Breast epithelium (tissue), 4 donors: Measurements from ENCODE around the gene UCK1. TPM values are rescaled to one million over a fixed set of nuclear protein-coding genes. Genes with fewer than 3 reads are reported as not detected.
"Not testable (repeated sequence)": the region's sequence is repeated elsewhere in the genome, so short reads cannot be mapped to it uniquely, and the experiment has no call there.

Experiments used
- DNase-seq, 2 donors: peaks; one replicate each; pipeline ENCODE4 v3.0.0-alpha.2; 2019; ENCODE audit warnings: low spot score in 2 of 2
- H3K27ac ChIP-seq, 2 donors: fragments of 200-600 bp; sonication (generic) in 1 of 2; one replicate each; pipeline ENCODE4 v1.5.1; 2016 to 2019; ENCODE audit warnings: mild to moderate bottlenecking in 1 of 2
- H3K27me3 ChIP-seq, 2 donors: fragments of 200-600 bp; sonication (generic) in 1 of 2; one replicate each; pipeline versions ENCODE4 v1.5.1 to v1.6.0; 2017 to 2019; ENCODE audit warnings: control low read depth in 1 of 2, mild to moderate bottlenecking in 1 of 2
- H3K36me3 ChIP-seq: fragments of 200-600 bp; one replicate; pipeline ENCODE4 v1.5.1; 2019
- H3K4me1 ChIP-seq, 2 donors: fragments of 200-600 bp; sonication (generic); one replicate each; pipeline ENCODE4 v1.5.1; 2016 to 2019; ENCODE audit warnings: control low read depth in 1 of 2
- H3K4me3 ChIP-seq, 3 donors: fragments of 200-600 bp; sonication (generic); 1 replicate in 2 of 3; 2 replicates in 1 of 3; pipeline ENCODE4 v1.5.1; 2016 to 2019; ENCODE audit warnings: mild to moderate bottlenecking in 3 of 3, moderate library complexity in 2 of 3
- H3K9me3 ChIP-seq, 2 donors: fragments of 200-600 bp; sonication (generic) in 1 of 2; one replicate each; pipeline ENCODE4 v1.5.1; 2016 to 2019; ENCODE audit warnings: control low read depth in 1 of 2
- POLR2A ChIP-seq: fragments of 450-650 bp; IDR thresholded peaks from one replicate; pipeline ENCODE4 v1.6.1; 2016; ENCODE audit warnings: antibody characterized with exemption, mild to moderate bottlenecking, moderate library complexity
- POLR2AphosphoS5 ChIP-seq, 3 donors: sonication (generic); formaldehyde crosslinking; IDR thresholded peaks; one replicate each; pipeline ENCODE4 v1.6.1; 2017; ENCODE audit warnings: antibody characterized with exemption in 3 of 3
- intact Hi-C: fragments of 100-400 bp; cut with DNase I; formaldehyde crosslinking; loops from one replicate; pipeline ENCODE4 v1.15.1; 2023; ENCODE audit warnings: low total_unique reads
- total RNA-seq, 3 donors: library from RNA; depleted of rRNA; stranded (reverse); fragments of >200 nt; gene quantifications; one replicate each; pipeline ENCODE4 v1.1.0, GENCODE V29; 2016
- TF ChIP-seq, protein P1 (sequence below), 3 donors: fragments of 450-650 bp; IDR thresholded peaks; one replicate each; pipeline ENCODE4 v1.5.1; 2016 to 2017; ENCODE audit warnings: antibody characterized with exemption in 3 of 3, mild to moderate bottlenecking in 3 of 3, moderate library complexity in 3 of 3

The UCK1 gene
- total RNA-seq, 3 donors from 2014 or later, result 33.4 to 61.0 (median 37.7) TPM

DNA sequence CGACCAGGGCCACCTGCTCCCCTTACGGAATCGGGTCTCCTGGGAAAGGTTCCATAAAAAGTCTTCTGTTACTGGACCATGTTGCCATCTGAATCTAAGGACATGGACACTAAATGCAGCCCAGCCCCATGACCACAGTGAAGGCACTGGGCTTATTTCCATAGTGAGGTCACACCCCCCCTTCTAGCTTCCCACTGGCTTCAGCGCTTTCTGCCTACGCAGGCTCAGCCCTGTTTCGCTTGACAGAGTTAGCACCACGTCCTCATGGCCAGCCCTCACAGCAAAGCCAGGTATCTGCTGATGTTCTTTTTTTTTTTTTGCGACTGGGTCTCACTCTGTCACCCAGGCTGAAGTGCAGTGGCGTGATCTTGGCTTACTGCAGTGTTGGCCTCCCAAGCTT lies 14.1 kb downstream of the UCK1 start:
- Histone ChIP-seq H3K27me3 (no peaks in the 10 kb centered on the region), H3K4me1 (no peaks in the 10 kb centered on the region), H3K36me3 (peaks cover 14% of the 10 kb centered on the region), H3K4me3 (no peak overlapping the region), H3K9me3 (no peaks in the 10 kb centered on the region), H3K27ac (no peak overlapping the region)
- no peak for DNase-seq
- TF ChIP-seq POLR2A (no peak), POLR2AphosphoS5 (IDR thresholded peaks at IDR 0.05) (no peak)
- TF ChIP-seq, protein P1, sequence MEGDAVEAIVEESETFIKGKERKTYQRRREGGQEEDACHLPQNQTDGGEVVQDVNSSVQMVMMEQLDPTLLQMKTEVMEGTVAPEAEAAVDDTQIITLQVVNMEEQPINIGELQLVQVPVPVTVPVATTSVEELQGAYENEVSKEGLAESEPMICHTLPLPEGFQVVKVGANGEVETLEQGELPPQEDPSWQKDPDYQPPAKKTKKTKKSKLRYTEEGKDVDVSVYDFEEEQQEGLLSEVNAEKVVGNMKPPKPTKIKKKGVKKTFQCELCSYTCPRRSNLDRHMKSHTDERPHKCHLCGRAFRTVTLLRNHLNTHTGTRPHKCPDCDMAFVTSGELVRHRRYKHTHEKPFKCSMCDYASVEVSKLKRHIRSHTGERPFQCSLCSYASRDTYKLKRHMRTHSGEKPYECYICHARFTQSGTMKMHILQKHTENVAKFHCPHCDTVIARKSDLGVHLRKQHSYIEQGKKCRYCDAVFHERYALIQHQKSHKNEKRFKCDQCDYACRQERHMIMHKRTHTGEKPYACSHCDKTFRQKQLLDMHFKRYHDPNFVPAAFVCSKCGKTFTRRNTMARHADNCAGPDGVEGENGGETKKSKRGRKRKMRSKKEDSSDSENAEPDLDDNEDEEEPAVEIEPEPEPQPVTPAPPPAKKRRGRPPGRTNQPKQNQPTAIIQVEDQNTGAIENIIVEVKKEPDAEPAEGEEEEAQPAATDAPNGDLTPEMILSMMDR (IDR thresholded peaks at IDR 0.05), result no peak
- intact Hi-C loops, result no loop called here

DNA sequence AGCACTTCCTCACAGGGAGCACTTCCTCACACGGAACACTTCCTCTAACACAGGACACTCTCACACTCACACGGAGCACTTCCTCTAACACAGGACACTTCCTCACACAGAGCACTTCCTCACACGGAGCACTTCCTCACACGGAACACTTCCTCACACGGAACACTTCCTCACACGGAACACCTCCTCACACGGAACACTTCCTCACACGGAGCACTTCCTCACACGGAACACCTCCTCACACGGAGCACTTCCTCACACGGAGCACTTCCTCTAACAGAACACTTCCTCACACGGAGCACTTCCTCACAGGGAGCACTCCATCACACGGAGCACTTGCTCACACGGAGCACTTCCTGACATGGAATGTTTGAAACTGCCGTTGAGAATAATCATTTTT lies 15.0 kb downstream of the UCK1 start:
- TF ChIP-seq POLR2AphosphoS5 (IDR thresholded peaks at IDR 0.05), result no peak
- no peak for TF ChIP-seq POLR2A
- TF ChIP-seq, protein P1 (IDR thresholded peaks at IDR 0.05), result no peak
- intact Hi-C loops, result no loop called here
- Histone ChIP-seq H3K36me3 (peaks cover 14% of the 10 kb centered on the region), H3K4me1 (no peaks in the 10 kb centered on the region), H3K9me3 (no peaks in the 10 kb centered on the region), H3K27me3 (no peaks in the 10 kb centered on the region), H3K4me3 (no peak overlapping the region), H3K27ac (no peak overlapping the region)
- no peak for DNase-seq

DNA sequence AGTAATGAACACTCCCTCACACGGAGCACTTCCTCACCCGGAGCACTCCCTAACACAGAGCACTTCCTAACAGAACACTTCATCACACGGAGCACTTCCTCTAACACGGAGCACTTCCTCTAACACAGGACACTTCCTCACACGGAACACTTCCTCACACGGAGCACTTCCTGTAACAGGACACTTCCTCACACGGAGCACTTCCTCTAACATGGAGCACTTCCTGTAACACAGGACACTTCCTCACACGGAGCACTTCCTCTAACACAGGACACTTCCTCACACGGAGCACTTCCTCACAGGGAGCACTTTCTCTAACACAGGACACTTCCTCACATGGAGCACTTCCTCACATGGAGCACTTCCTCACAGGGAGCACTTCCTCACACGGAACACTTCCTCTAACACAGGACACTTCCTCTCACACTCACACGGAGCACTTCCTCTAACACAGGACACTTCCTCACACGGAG lies 15.5 kb downstream of the UCK1 start:
- H3K27ac ChIP-seq, intact Hi-C loops, H3K27me3 ChIP-seq: not testable (repeated sequence)

DNA sequence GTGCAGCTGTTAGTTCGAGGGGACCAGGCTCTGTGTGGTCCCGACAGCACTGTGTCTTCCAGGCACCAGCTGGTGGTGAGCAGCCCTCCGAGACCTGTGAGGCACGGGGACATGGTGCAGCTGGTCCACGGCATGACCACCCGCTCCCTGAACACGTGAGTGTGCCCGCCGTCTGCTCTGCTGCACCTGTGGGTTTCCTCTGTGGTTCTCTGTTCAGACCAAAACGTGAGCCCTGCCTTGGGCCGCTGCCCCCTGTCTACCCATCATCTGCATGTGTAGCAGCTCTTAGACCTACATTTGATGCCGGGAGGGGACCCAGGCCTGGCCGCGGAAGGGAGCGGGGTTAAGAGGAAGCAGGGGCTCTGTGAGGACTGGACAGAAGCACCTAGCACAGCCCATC lies 17.9 kb downstream of the UCK1 start:
- intact Hi-C loops, result no loop called here
- Histone ChIP-seq H3K4me3 (no peak overlapping the region), H3K27ac (no peak overlapping the region), H3K9me3 (no peaks in the 10 kb centered on the region), H3K36me3 (no peaks in the 10 kb centered on the region), H3K4me1 (no peaks in the 10 kb centered on the region), H3K27me3 (no peaks in the 10 kb centered on the region)
- DNase-seq, result no peak
- no peak for TF ChIP-seq POLR2A
- TF ChIP-seq, protein P1 (IDR thresholded peaks at IDR 0.05), result no peak
- TF ChIP-seq POLR2AphosphoS5 (IDR thresholded peaks at IDR 0.05), result no peak

More for the DNA sequence above, 15.5 kb downstream of the UCK1 start:
- H3K9me3 ChIP-seq, H3K4me1 ChIP-seq, H3K4me3 ChIP-seq, DNase-seq: not testable (repeated sequence)
- peaks cover 14% of the 10 kb centered on the region for H3K36me3 ChIP-seq

DNA sequence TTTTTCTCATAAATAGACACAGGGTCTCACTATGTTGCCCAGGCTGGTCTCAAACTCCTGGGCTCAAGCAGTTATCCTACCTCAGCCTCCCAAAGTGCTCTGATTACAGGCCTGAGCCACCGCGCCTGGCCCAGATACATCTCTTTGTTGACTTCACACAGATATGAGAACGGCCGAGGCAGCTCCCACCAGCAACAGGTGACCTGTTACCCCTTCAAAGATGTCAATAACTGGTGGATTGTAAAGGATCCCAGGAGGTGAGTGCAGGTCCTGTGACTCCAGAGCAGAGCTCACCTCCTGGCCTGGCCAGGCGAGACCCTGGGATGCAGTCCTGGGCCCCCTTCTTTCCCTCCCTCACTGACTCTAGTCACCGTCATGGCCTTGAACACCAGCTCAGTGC lies 19.2 kb downstream of the UCK1 start:
- Histone ChIP-seq H3K4me3 (no peak overlapping the region), H3K4me1 (no peaks in the 10 kb centered on the region), H3K27me3 (no peaks in the 10 kb centered on the region), H3K9me3 (no peaks in the 10 kb centered on the region), H3K27ac (no peak overlapping the region), H3K36me3 (no peaks in the 10 kb centered on the region)
- no peak for DNase-seq
- no peak for TF ChIP-seq POLR2A
- no peak for TF ChIP-seq POLR2AphosphoS5 (IDR thresholded peaks at IDR 0.05)
- TF ChIP-seq, protein P1 (IDR thresholded peaks at IDR 0.05), result no peak
- intact Hi-C loops, result no loop called here

DNA sequence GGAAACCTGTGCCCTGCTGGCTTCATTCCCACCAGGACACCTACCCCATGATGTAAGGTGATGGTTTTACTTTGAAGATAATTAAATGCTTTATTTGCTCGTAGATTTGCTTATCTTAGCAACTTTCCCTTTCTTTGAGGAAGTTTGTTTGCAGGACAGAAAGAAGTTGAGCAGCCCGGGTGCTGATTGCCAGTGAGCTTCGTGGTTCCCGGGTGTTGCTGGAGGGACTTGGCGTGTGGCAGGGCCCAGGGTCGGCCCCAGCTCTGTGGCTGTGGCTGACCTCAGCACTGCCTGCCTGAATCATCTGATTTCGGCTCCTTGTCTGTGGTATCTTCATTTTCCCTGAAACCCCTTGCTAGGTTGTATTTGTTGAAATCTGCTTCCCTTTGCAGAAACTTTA lies 19.6 kb downstream of the UCK1 start:
- no peaks in the 10 kb centered on the region for H3K27me3 ChIP-seq
- intact Hi-C loops, result no loop called here
- no peak for DNase-seq
- no peak overlapping the region for H3K27ac ChIP-seq
- no peaks in the 10 kb centered on the region for H3K36me3 ChIP-seq
- TF ChIP-seq POLR2A, result no peak
- TF ChIP-seq, protein P1 (IDR thresholded peaks at IDR 0.05), result no peak
- TF ChIP-seq POLR2AphosphoS5 (IDR thresholded peaks at IDR 0.05), result no peak
- H3K4me1 ChIP-seq, result no peaks in the 10 kb centered on the region
- no peak overlapping the region for H3K4me3 ChIP-seq
- H3K9me3 ChIP-seq, result no peaks in the 10 kb centered on the region
